Endodermal cell (in vitro differentiated cells): ENCODE results near the gene PRORP. TPM values are rescaled to one million over a fixed set of nuclear protein-coding genes. Genes with fewer than 3 reads are reported as not detected.

Source experiments
- DNase-seq: peaks from one replicate; pipeline ENCODE4 v3.0.0-alpha.2; 2017
- H3K27ac ChIP-seq: 2 replicates; pipeline ENCODE4 v1.5.1; 2013; ENCODE audit warnings: mild to moderate bottlenecking, low read depth, low read length, moderate library complexity
- H3K27me3 ChIP-seq: 2 replicates; pipeline ENCODE4 v1.6.1; 2013; ENCODE audit warnings: mild to moderate bottlenecking, low read length, moderate library complexity; ENCODE audit not compliant: insufficient read depth, control insufficient read depth, poor library complexity, severe bottlenecking
- H3K36me3 ChIP-seq: 2 replicates; pipeline ENCODE4 v1.7.0; 2013; ENCODE audit warnings: mild to moderate bottlenecking, low read length, moderate library complexity; ENCODE audit not compliant: control insufficient read depth, insufficient read depth
- H3K4me1 ChIP-seq: one replicate; pipeline ENCODE4 v1.7.0; 2013; ENCODE audit warnings: low read length; ENCODE audit not compliant: control insufficient read depth, insufficient read depth
- H3K4me3 ChIP-seq: 2 replicates; pipeline ENCODE4 v1.5.1; 2013; ENCODE audit warnings: mild to moderate bottlenecking, low read length, moderate library complexity
- H3K9ac ChIP-seq: 2 replicates; pipeline ENCODE4 v1.6.1; 2013; ENCODE audit warnings: mild to moderate bottlenecking, low read length, moderate library complexity; ENCODE audit not compliant: poor library complexity, severe bottlenecking; ENCODE audit errors: extremely low read depth
- H3K9me3 ChIP-seq: 2 replicates; pipeline ENCODE4 v1.6.1; 2013; ENCODE audit warnings: mild to moderate bottlenecking, low read length, moderate library complexity; ENCODE audit not compliant: control insufficient read depth
- H3K27ac Mint-ChIP-seq: 2 replicates; pipeline ENCODE4 v1.8.0; 2020; ENCODE audit warnings: mixed read lengths
- H3K27me3 Mint-ChIP-seq: 2 replicates; pipeline ENCODE4 v1.8.0; 2021; ENCODE audit warnings: mild to moderate bottlenecking, mixed read lengths; ENCODE audit not compliant: insufficient read depth
- H3K36me3 Mint-ChIP-seq: 2 replicates; pipeline ENCODE4 v1.8.0; 2020; ENCODE audit warnings: low read depth, mixed read lengths
- H3K4me1 Mint-ChIP-seq: 2 replicates; pipeline ENCODE4 v1.8.0; 2020; ENCODE audit warnings: mixed read lengths
- H3K4me3 Mint-ChIP-seq: 2 replicates; pipeline ENCODE4 v1.8.0; 2020; ENCODE audit warnings: mild to moderate bottlenecking, moderate library complexity, mixed read lengths
- H3K9me3 Mint-ChIP-seq: 2 replicates; pipeline ENCODE4 v1.8.0; 2020; ENCODE audit warnings: mild to moderate bottlenecking, mixed read lengths
- CTCF ChIP-seq: fragments of 200-600 bp; sonication (generic); conservative IDR thresholded peaks from 2 replicates; pipeline ENCODE4 v1.5.0; 2021; ENCODE audit warnings: antibody characterized with exemption, mild to moderate bottlenecking
- WGBS, 2 experiments: methylation state at CpG; one replicate each; pipeline versions ENCODE4 v1.1.5 to v1.1.7; 2013; ENCODE audit warnings: missing lambda C conversion rate in 2 of 2, mixed read lengths in 1 of 2; ENCODE audit not compliant: insufficient coverage in 1 of 2, insufficient read length in 1 of 2; 5-methylcytosine and 5-hydroxymethylcytosine counted together
- total RNA-seq, 2 donors: library from RNA; stranded (reverse); fragmentation: NEBNext Ultra II Directional in 1 of 2; extraction: Animal tissue kit (Norgen Biotek cat#: 25700) in 1 of 2; gene quantifications; 2 replicates in 1 of 2; 3 replicates in 1 of 2; pipeline ENCODE4 v1.2.1, GENCODE V29; 2021

PRORP gene
- total RNA-seq, 2 donors from 2014 or later: 45.6 to 57.2 TPM

- DNase-seq: no peak
- Histone ChIP-seq H3K9me3 (no peaks in the 10 kb centered on the region), H3K4me1 (peaks cover 8% of the 10 kb centered on the region), H3K9ac (no peak overlapping the region), H3K27me3 (no peaks in the 10 kb centered on the region), H3K4me3 (no peak overlapping the region), H3K36me3 (peaks cover 22% of the 10 kb centered on the region), H3K27ac (no peak overlapping the region)
- H3K27ac Mint-ChIP-seq: no peak overlapping the region
- no peaks in the 10 kb centered on the region for H3K9me3 Mint-ChIP-seq
- 92 to 97% methylated on average over 5 to 6 of the region's 6 CpGs for whole genome bisulfite sequencing, 2 experiments
- H3K4me3 Mint-ChIP-seq: no peak overlapping the region
- H3K27me3 Mint-ChIP-seq: no peaks in the 10 kb centered on the region
- H3K4me1 Mint-ChIP-seq: peaks cover 24% of the 10 kb centered on the region
- H3K36me3 Mint-ChIP-seq: peaks cover 25% of the 10 kb centered on the region
- no peak for TF ChIP-seq CTCF
Observed at GRCh38 chr14:35159742-35160409, 37.5 kb downstream of the PRORP start.

- Mint-ChIP-seq H3K4me1 (peaks cover 18% of the 10 kb centered on the region), H3K9me3 (no peaks in the 10 kb centered on the region), H3K36me3 (peaks cover 32% of the 10 kb centered on the region), H3K27me3 (no peaks in the 10 kb centered on the region), H3K4me3 (no peak overlapping the region), H3K27ac (no peak overlapping the region)
- WGBS, 2 experiments: 80 to 92% methylated on average over 1 to 5 of the region's 5 CpGs
- TF ChIP-seq CTCF: no peak
- H3K4me1 ChIP-seq: peaks cover 8% of the 10 kb centered on the region
- H3K36me3 ChIP-seq: peaks cover 25% of the 10 kb centered on the region
- no peaks in the 10 kb centered on the region for H3K27me3 ChIP-seq
- no peak for DNase-seq
- no peak overlapping the region for H3K27ac ChIP-seq
- H3K9me3 ChIP-seq: no peaks in the 10 kb centered on the region
- no peak overlapping the region for H3K4me3 ChIP-seq
- no peak overlapping the region for H3K9ac ChIP-seq
Observed at GRCh38 chr14:35161231-35161630, 38.9 kb downstream of the PRORP start.

GRCh38 chr14:35163384-35163783 lies 41.0 kb downstream of the PRORP start:
- Mint-ChIP-seq H3K4me3 (no peak overlapping the region), H3K9me3 (peaks cover 4% of the 10 kb centered on the region), H3K4me1 (peaks cover 15% of the 10 kb centered on the region), H3K27ac (no peak overlapping the region), H3K36me3 (peaks cover 48% of the 10 kb centered on the region), H3K27me3 (no peaks in the 10 kb centered on the region)
- 75 to 83% methylated on average over 1 of the region's 1 CpG for WGBS, 2 experiments
- H3K36me3 ChIP-seq: peaks cover 37% of the 10 kb centered on the region
- H3K4me1 ChIP-seq: peaks cover 7% of the 10 kb centered on the region
- no peak overlapping the region for H3K4me3 ChIP-seq
- H3K27ac ChIP-seq: no peak overlapping the region
- DNase-seq: no peak
- H3K9ac ChIP-seq: no peak overlapping the region
- peaks cover 8% of the 10 kb centered on the region for H3K9me3 ChIP-seq
- no peaks in the 10 kb centered on the region for H3K27me3 ChIP-seq
- TF ChIP-seq CTCF: no peak
